HCT116 (cell line): ENCODE data around the gene ERAP2.

Source experiments
- CEBPB ChIP-seq: IDR thresholded peaks from 2 replicates; pipeline ENCODE4 v1.6.1; 2012; ENCODE audit warnings: low read depth
- EGR1 ChIP-seq: IDR thresholded peaks from 2 replicates; pipeline ENCODE4 v1.6.1; 2012; ENCODE audit warnings: low read depth
- EZH2 ChIP-seq: fragments of 200-600 bp; sonication (generic); IDR thresholded peaks from 2 replicates; pipeline ENCODE4 v1.6.1; 2017; ENCODE audit warnings: antibody characterized with exemption, mixed run types
- FOSL1 ChIP-seq: IDR thresholded peaks from 2 replicates; pipeline ENCODE4 v1.6.1; 2012; ENCODE audit warnings: low read depth
- JUND ChIP-seq: IDR thresholded peaks from 2 replicates; pipeline ENCODE4 v1.6.1; 2012
- POLR2A ChIP-seq: IDR thresholded peaks from 2 replicates; pipeline ENCODE4 v1.7.0; 2011; ENCODE audit warnings: borderline replicate concordance; ENCODE audit not compliant: insufficient read depth, insufficient read length; ENCODE audit errors: extremely low read depth
- POLR2AphosphoS5 ChIP-seq: IDR thresholded peaks from 2 replicates; pipeline ENCODE4 v1.6.1; 2011; ENCODE audit warnings: mild to moderate bottlenecking, low read depth, low read length, moderate library complexity
- YY1 ChIP-seq: IDR thresholded peaks from 2 replicates; pipeline ENCODE4 v1.6.1; 2011; ENCODE audit warnings: low read length, low read depth, moderate library complexity, mild to moderate bottlenecking; ENCODE audit not compliant: insufficient replicate concordance; ENCODE audit errors: extremely low read depth
- TF ChIP-seq, protein P1 (sequence below), 3 experiments: fragments of 200-600 bp in 1 of 3; sonication (generic) in 1 of 3; IDR thresholded peaks in 2 of 3; conservative IDR thresholded peaks in 1 of 3; 2 replicates each; pipeline ENCODE4 v1.5.1; 2012 to 2017; ENCODE audit warnings: low read depth in 2 of 3, low read length in 2 of 3, antibody characterized with exemption in 1 of 3, borderline replicate concordance in 1 of 3, control low read depth in 1 of 3, mild to moderate bottlenecking in 1 of 3, mixed read lengths in 1 of 3, mixed run types in 1 of 3, moderate library complexity in 1 of 3; ENCODE audit not compliant: insufficient read depth in 1 of 3
- TF ChIP-seq, protein P2 (sequence below): IDR thresholded peaks from 2 replicates; pipeline ENCODE4 v1.6.1; 2012

DNA sequence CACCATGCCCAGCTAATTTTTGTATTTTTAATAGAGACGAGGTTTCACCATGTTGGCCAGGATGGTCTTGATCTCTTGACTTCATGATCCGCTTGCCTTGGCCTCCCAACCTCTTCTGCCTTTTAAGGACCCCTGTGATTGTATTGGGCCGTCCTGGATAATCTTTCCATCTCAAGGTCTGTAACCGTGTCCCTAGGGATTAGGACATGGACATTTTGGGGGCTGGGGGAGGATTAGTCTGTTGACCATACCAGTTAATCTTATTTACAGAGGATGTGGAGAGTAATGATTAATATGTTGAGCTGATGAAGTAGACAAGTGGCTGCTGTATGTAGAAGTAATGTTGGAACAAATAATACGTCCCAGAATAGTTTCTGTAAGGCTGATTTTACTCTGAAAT is 82.7 kb downstream of the ERAP2 start:
- TF ChIP-seq, protein P1, sequence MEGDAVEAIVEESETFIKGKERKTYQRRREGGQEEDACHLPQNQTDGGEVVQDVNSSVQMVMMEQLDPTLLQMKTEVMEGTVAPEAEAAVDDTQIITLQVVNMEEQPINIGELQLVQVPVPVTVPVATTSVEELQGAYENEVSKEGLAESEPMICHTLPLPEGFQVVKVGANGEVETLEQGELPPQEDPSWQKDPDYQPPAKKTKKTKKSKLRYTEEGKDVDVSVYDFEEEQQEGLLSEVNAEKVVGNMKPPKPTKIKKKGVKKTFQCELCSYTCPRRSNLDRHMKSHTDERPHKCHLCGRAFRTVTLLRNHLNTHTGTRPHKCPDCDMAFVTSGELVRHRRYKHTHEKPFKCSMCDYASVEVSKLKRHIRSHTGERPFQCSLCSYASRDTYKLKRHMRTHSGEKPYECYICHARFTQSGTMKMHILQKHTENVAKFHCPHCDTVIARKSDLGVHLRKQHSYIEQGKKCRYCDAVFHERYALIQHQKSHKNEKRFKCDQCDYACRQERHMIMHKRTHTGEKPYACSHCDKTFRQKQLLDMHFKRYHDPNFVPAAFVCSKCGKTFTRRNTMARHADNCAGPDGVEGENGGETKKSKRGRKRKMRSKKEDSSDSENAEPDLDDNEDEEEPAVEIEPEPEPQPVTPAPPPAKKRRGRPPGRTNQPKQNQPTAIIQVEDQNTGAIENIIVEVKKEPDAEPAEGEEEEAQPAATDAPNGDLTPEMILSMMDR (IDR thresholded peaks at IDR 0.05 in 2 of 3, conservative IDR thresholded peaks at IDR 0.05 in 1 of 3; ENCODE audit: borderline replicate concordance in 1 of 3, insufficient read depth in 1 of 3, low read depth in 2 of 3, low read length in 2 of 3) = no peak
- no peak for TF ChIP-seq FOSL1
- no peak for TF ChIP-seq YY1
- no peak for TF ChIP-seq EGR1
- TF ChIP-seq POLR2A = no peak
- TF ChIP-seq, protein P2, sequence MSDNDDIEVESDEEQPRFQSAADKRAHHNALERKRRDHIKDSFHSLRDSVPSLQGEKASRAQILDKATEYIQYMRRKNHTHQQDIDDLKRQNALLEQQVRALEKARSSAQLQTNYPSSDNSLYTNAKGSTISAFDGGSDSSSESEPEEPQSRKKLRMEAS = no peak
- no peak for TF ChIP-seq POLR2AphosphoS5
- no peak for TF ChIP-seq EZH2
- no peak for TF ChIP-seq CEBPB
- no peak for TF ChIP-seq JUND
